ENCODE results near the gene ZRANB1. TPM values are rescaled to one million over a fixed set of nuclear protein-coding genes. Genes with fewer than 3 reads are reported as not detected.
"Not testable (repeated sequence)": the region's sequence is repeated elsewhere in the genome, so short reads cannot be mapped to it uniquely, and the experiment has no call there.

The ZRANB1 gene
- polyA plus RNA-seq, 4 donors, result 27.2 to 31.4 (median 30.1) TPM

GRCh38 chr10:124962421-124962820 is 20.5 kb downstream of the ZRANB1 start:
- no peak for DNase-seq (ENCODE audit: low read depth in 4 of 4, low spot score in 3 of 4)

DNA sequence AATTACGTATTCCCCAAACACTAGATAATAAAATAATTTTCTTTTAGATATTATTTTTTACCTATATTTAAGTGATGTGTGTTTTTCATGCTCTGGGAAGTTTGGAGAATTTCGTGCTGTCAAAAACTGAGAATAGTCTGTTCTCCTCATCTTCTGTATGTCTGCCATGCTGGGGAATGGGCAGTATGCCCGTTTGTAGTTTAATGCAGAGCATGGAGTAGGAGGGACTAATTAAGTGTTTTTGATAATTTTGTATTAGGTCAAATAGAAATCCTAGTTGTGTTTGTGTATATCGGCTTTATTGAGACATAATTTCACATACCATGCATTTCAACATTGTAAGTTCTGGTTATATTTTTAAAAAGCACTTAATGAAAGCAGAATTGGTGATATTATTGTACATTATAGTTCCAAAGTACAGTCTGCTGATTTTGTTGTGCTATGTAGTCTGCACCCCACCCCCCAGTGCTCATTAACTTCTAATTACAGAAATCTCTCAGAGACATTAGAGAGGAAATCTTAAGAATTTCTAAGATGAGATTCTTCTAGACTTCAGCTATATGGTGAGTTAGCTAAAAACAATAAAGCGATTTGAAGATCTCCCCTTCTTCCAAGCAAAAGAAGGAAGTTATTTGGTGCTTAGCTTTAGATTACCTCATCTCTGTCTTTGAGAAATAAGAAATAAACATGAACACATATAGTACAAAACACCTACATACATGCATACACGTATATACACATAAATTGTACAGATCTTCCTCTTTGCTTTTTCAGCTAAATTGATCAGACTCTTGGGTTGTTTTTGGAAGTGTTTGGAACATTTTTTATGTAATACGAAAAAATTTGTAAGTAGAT is 22.2 kb downstream of the ZRANB1 start:
- DNase-seq (ENCODE audit: low read depth in 4 of 4, low spot score in 3 of 4), result no peak

DNA sequence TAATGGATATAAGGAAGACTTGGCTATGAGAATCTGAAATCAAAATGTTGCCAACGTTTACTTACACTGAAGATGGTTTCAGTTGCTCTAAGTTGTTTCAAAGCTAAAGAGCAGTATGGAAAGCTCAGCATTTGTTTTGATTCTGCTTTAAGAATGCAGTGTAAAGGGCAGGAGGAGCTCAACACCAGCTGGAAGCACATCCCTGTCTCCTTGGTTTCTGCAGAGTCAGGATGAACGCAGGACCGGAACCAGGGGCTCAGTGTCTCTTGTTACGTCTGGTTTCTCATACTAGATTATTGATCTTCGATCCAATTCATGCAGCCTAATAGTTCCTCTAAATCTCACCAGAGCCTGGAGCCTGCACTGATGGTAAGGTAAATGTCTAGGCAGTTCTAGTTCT is 24.1 kb downstream of the ZRANB1 start:
- no peak for DNase-seq (ENCODE audit: low read depth in 4 of 4, low spot score in 3 of 4)

DNA sequence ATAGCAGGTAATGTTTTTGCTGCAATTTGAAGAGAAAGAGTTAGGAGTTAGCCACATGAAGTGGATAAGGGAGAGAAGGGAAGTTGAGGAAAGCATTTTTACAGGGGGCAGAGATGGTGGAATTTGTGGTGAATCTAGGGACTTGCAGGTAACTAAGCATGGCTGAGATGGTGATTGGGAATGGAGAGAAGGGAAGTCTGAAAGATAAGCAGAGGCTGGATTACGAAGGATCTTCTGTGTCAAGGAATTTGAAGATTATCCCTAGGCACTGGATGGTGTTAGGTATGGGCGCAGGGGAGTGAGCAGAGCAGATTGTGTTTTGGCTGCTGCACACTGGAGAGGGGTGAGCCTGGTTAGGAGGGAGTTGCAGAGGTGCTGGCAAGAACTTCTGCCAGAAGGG is 25.3 kb downstream of the ZRANB1 start:
- DNase-seq (ENCODE audit: low read depth in 4 of 4, low spot score in 3 of 4), result no peak

DNA sequence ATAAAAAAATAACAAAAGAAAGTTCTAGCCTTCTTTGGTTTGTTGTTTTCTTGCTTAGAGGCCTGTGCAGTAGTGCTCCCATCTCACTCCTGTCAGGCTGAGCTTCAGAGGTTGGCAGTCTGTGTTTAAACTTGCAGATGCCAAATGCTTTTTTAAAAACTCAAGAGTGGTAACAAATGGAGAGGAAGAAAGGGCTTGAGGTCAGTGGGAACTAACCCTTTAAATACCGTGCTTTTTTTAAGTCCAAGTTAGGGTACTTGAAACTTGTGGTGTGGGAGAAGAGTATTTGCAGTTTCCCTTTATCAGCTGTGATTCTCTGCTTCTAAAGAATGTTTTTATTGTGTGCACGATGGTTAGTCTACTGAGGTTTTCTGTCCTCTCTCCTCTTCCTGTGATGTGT is 29.4 kb downstream of the ZRANB1 start:
- DNase-seq (ENCODE audit: low read depth in 4 of 4, low spot score in 3 of 4), result no peak

- DNase-seq (ENCODE audit: low read depth in 4 of 4, low spot score in 3 of 4), result no peak
Measured at GRCh38 chr10:124972637-124973036, 30.7 kb downstream of the ZRANB1 start.

DNA sequence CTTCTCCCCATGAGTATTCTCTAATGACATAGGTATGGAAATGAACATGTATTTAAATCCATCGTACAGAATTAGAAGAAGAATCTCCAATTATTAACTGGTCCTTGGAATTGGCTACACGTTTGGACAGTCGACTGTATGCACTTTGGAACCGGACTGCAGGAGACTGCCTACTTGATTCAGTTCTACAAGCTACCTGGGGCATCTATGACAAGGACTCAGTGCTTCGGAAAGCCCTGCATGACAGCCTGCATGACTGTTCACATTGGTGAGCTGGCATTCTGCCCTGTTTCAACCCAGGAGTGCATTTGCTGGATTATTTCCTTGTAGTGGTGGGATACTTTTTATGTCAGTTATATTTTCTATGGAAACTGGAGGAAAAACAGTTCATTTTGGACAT is 32.2 kb downstream of the ZRANB1 start:
- DNase-seq (ENCODE audit: low read depth in 4 of 4, low spot score in 3 of 4), result no peak

DNA sequence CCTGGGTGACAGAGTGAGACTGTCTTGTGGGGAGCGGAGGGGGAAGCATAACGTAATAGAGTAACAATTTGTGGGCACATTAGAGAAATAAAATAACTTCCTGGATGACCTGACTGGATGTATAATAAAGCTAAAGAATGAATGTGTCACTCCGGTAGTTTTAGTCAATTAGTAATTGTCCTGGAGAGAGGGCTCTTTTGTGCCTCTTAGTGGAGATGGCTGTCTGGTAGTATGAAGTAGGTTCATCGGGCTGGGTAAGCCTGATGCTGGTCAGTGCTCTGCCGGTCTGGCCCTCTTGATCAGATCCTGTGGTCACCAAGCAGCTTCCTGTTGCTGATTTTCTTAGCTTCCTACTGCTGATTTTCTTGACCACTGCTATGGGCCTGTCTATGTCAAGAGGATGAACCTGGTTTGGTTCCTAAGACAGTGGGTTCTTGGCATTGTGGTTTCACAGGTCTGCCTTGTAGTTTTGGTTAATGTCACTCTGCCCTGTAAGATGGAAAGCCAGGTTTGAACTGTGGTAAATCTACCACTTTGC is 34.1 kb downstream of the ZRANB1 start:
- no peak for DNase-seq (ENCODE audit: low read depth in 4 of 4, low spot score in 3 of 4)

DNA sequence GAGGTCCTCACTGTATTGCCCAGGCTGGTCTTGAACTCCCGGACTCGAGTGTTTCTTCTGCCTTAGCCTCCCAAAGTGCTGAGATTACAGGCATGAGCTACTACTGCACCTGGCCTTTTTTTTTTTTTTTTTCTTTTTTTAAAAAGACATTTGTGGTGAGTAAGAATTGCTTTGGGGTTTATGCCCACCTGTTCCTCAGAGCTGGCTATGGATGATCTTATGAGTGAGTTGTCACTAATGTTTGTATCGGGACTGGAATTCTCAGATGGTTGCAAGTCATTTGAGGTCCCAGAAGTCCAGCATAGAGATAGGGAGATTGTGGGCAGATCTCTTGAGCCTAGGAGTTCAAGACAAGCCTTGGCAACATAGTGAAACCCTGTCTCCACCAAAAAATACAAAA is 35.2 kb downstream of the ZRANB1 start:
- no peak for DNase-seq (ENCODE audit: low read depth in 4 of 4, low spot score in 3 of 4)

DNA sequence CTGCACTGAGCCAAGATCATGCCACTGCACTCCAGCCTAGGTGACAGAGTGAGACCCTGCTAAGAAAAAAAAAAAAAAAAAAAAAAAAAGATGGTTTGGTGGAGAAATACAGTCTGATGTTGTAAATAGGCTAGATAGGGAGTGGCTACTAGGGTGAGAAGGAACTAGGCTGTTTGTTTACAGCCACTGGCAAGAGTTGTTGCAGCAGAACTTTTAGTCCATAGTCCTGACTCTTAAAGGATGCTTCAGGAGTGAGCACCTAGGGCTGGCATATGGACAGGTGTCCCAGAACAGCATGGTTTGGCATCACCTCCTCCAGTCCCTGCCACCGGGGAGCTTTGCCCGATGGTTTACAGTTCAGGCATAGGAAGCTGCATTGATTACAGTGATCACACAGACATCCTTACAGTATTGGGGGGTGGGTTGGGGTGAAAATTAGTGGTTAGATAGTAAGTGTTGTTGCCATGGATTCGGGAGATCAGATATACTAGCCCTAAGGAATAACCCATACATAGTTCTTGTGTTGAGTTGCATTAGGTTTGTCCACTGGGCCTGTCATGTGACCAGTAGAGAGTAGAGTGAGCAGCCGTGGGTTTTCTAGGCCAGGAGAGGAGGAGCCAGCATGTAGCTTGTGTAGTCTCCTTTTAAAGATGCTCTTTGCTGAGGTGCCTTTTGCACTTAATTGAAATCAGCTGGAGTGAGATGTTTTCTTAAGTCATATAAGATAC is 35.9 kb downstream of the ZRANB1 start:
- no peak for DNase-seq (ENCODE audit: low read depth in 4 of 4, low spot score in 3 of 4)

- DNase-seq (ENCODE audit: low read depth in 4 of 4, low spot score in 3 of 4), result no peak
Measured at GRCh38 chr10:124978376-124978725, 36.4 kb downstream of the ZRANB1 start.

DNA sequence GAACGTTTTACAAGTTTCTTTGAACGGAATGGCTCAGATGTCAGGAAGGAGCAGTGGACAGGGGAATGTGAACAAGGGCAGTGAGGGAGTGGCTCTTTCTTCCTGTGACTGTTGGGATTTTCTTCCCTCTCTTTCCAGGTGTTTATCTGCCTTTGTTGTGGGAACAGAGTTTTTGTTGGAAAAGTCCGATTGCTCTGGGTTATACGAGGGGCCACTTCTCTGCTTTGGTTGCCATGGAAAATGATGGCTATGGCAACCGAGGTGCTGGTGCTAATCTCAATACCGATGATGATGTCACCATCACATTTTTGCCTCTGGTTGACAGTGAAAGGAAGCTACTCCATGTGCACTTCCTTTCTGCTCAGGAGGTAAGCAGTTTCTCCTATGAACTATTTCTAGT is 41.4 kb downstream of the ZRANB1 start:
- no peak for DNase-seq (ENCODE audit: low read depth in 4 of 4, low spot score in 3 of 4)

GRCh38 chr10:124984376-124984775 is 42.5 kb downstream of the ZRANB1 start:
- DNase-seq (ENCODE audit: low read depth in 4 of 4, low spot score in 3 of 4), result no peak

GRCh38 chr10:124985162-124985561 is 43.2 kb downstream of the ZRANB1 start:
- DNase-seq (ENCODE audit: low read depth in 4 of 4, low spot score in 3 of 4), result no peak

DNA sequence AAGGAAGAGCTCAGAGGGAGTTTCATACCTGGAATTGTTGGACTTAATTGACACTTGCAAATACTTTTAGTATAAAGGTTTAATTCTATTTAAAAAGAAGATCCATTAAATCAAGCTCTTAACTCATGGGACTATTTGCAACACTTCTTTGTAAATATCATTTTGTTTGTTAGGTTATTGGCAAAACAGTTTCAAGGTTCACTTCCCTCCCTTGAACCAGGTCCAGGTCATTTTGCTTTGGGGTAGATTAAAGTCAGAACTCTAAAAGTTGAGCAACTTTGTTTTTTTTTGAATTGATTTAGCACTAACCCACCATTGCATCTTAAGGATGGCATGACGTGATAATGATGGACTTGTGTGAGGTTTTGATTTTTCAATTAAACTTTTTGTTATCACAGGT is 45.9 kb downstream of the ZRANB1 start:
- DNase-seq (ENCODE audit: low read depth in 4 of 4, low spot score in 3 of 4), result no peak

GRCh38 chr10:124988753-124989152 is 46.8 kb downstream of the ZRANB1 start:
- not testable (repeated sequence) for DNase-seq (ENCODE audit: low read depth in 4 of 4, low spot score in 3 of 4)

DNA sequence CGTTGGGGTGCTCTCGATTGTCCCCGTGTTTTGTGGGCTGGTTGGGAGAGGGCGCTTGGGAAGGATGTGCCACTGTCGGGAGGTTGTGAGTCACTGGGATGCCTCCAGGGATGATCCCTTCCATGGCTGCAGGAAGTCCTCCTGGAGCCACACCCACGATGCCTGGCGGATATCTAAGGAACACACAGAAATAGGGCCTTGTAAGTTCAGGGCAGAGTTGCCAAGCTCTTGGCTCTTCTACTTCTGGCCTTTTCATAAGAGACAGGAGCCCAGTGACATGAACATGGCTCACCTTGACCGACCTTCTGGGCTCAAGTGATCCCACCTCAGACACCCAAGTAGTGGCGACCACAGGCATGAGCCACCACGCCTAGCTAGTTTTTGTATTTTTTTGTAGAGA is 47.6 kb downstream of the ZRANB1 start:
- no peak for DNase-seq (ENCODE audit: low read depth in 4 of 4, low spot score in 3 of 4)

DNA sequence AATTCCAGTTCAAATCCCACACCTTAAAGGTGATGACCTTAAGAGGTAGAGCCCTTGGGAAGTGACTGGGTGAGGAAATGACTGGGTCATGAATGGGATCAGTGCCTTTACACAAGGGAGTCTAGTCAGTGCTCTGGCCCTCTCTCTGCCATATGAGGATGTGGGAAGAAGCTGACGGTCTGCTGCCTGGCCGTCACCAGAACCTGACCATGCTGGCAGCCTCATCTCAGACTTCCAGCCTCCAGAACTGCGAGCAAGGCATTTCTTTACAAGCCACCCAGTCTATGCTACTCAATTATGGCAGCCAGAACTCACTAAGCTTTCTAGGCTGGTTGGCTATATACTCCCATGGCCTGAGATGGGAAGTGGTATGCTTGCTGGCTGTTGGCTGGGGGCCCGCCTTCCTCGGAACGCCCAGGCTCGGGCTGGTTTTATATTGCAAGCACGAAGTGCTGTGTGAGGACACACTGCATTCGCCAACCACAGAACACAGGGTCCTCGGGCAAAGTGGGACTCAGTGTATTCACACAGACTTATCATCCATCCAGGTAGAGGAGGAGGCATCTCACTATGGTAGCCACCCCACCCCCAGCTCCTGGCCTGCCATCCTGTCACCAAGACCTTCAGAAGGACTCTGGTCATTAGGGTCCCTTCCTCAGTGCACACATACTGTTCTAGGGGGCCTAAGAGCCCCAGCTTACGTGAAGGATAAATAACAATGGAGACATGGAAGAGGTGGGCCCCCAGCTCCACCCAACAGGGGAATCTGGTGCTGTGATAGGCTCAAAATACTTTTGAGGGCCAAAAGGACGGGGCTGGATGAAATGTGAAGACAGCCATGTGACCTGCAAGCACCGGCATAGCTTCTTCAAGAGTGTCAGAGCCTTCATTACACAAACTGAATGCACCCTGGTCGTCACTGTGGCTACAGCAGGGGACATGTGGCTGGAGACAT is 49.0 kb downstream of the ZRANB1 start:
- DNase-seq (ENCODE audit: low read depth in 4 of 4, low spot score in 3 of 4), result no peak

- DNase-seq (ENCODE audit: low read depth in 4 of 4, low spot score in 3 of 4), result no peak
Measured at GRCh38 chr10:124991835-124992234, 49.9 kb downstream of the ZRANB1 start.

DNA sequence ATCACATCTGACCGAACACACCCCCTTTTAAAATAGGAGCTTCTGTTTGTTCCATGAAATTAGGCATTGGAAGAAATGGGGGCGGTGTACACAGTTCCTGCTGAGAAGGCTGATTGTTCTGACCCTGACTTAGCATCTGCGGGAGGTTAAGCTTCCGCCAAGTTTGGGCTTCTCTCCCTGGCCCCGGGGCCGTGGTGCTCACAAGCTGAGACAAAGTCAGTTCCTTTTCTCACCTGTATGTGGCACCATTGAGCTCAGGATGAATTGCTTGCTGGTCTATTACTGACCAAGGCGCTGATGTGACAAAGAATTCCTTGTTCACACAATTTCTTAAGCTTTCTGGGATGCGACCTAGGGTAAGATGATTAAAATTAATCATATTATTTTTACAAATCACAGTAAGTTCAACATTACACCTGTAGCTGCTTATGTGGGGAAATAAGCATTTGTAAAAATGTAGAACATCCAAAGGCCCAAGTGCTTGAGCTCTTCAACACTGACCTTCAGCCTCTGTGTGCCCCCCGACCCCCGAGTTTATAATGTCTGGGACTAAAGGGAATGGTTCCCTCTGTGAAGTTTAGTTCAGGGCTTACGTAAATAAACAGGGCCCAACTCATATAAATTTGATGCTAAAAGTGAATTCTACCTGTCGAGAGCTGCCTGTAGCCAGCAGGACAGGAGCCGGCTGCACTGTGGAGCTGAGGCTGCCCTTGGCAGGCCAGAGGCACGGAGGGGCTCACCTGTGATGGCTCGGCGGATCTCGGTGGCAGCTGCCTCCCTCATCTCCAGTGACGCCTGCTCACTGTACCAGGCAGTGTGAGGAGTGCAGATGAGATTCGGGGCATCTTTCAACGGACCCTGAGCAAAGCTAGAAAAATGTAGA is 50.8 kb downstream of the ZRANB1 start:
- DNase-seq (ENCODE audit: low read depth in 4 of 4, low spot score in 3 of 4), result peak in 2 of 4 donors; percentile 32 to 37
